DOHH2 (cell line): ENCODE data around the gene HNRNPD.

Experiments
- H3F3A ChIP-seq: fragments of 200-600 bp; sonication (generic), shearing (Covaris generic); 2 replicates; pipeline ENCODE4 v1.6.0; 2016; ENCODE audit warnings: antibody characterized with exemption, mild to moderate bottlenecking; ENCODE audit not compliant: control insufficient read depth, insufficient read depth
- H3K27ac ChIP-seq: fragments of 200-600 bp; sonication (generic); 2 replicates; pipeline ENCODE4 v1.5.1; 2014; ENCODE audit warnings: low read depth, mild to moderate bottlenecking, low read length, moderate library complexity
- H3K27me3 ChIP-seq: fragments of 200-600 bp; sonication (generic); 2 replicates; pipeline ENCODE4 v1.6.1; 2014; ENCODE audit warnings: mild to moderate bottlenecking, low read length, mixed read lengths; ENCODE audit not compliant: control insufficient read depth
- H3K36me3 ChIP-seq: fragments of 200-600 bp; sonication (generic); 2 replicates; pipeline ENCODE4 v1.6.1; 2014; ENCODE audit warnings: mild to moderate bottlenecking, low read length, moderate library complexity, mixed read lengths; ENCODE audit not compliant: control insufficient read depth
- H3K4me1 ChIP-seq: fragments of 200-600 bp; sonication (generic); 2 replicates; pipeline ENCODE4 v1.6.1; 2014; ENCODE audit warnings: mild to moderate bottlenecking, low read length, mixed read lengths; ENCODE audit not compliant: control insufficient read depth
- H3K4me2 ChIP-seq: fragments of 200-600 bp; sonication (generic); 2 replicates; pipeline ENCODE4 v1.6.0; 2014; ENCODE audit warnings: mild to moderate bottlenecking, low read length, moderate library complexity
- H3K4me3 ChIP-seq: fragments of 200-600 bp; sonication (generic); 2 replicates; pipeline ENCODE4 v1.5.1; 2014; ENCODE audit warnings: mild to moderate bottlenecking, low read length, mixed read lengths
- H3K79me2 ChIP-seq: fragments of 200-600 bp; sonication (generic); 2 replicates; pipeline ENCODE4 v1.6.1; 2014; ENCODE audit warnings: mild to moderate bottlenecking, low read length, mixed read lengths; ENCODE audit not compliant: control insufficient read depth
- H3K9me2 ChIP-seq: fragments of 200-600 bp; sonication (generic); replicated peaks from 2 replicates; pipeline ENCODE4 v1.6.1; 2014; ENCODE audit warnings: mild to moderate bottlenecking, low read length, mixed read lengths; ENCODE audit not compliant: control insufficient read depth
- H3K9me3 ChIP-seq: fragments of 200-600 bp; sonication (generic); 2 replicates; pipeline ENCODE4 v1.6.1; 2014; ENCODE audit warnings: antibody characterized with exemption, low read length, mixed read lengths; ENCODE audit not compliant: control insufficient read depth, insufficient read depth
- H4K20me1 ChIP-seq: fragments of 200-600 bp; sonication (generic); 2 replicates; pipeline ENCODE4 v1.6.0; 2014; ENCODE audit warnings: low read depth, mild to moderate bottlenecking, antibody characterized with exemption, low read length, moderate library complexity; ENCODE audit not compliant: control insufficient read depth, insufficient read depth
- CTCF ChIP-seq: fragments of 200-600 bp; sonication (generic); IDR thresholded peaks from one replicate; pipeline ENCODE4 v1.5.1; 2014; ENCODE audit warnings: antibody characterized with exemption, mild to moderate bottlenecking, low read depth, low read length; ENCODE audit not compliant: poor library complexity, severe bottlenecking
- EZH2phosphoT487 ChIP-seq: fragments of 200-600 bp; sonication (generic); IDR thresholded peaks from 2 replicates; pipeline ENCODE4 v1.6.1; 2017; ENCODE audit warnings: borderline replicate concordance, mild to moderate bottlenecking, antibody characterized with exemption, low read length, moderate library complexity, mixed read lengths

Gene HNRNPD

GRCh38 chr4:82382751-82383150, 9.0 kb upstream of the HNRNPD start:
- H3K79me2 ChIP-seq: no peaks in the 10 kb centered on the region
- H3F3A ChIP-seq: no peaks in the 10 kb centered on the region
- no peak overlapping the region for H3K27ac ChIP-seq
- TF ChIP-seq EZH2phosphoT487 (no peak), CTCF (no peak)
- H3K4me1 ChIP-seq: no peaks in the 10 kb centered on the region
- no peaks in the 10 kb centered on the region for H3K36me3 ChIP-seq
- no peak overlapping the region for H3K4me2 ChIP-seq
- peaks cover 16% of the 10 kb centered on the region; the same call in 1 of the 2 replicates for H3K9me3 ChIP-seq
- no peaks in the 10 kb centered on the region for H3K9me2 ChIP-seq
- peaks cover 4% of the 10 kb centered on the region; the same call in 1 of the 2 replicates for H3K27me3 ChIP-seq
- no peaks in the 10 kb centered on the region for H4K20me1 ChIP-seq
- H3K4me3 ChIP-seq: no peak overlapping the region

- Histone ChIP-seq H3K4me2 (no peak overlapping the region), H4K20me1 (no peaks in the 10 kb centered on the region), H3K36me3 (no peaks in the 10 kb centered on the region), H3K79me2 (no peaks in the 10 kb centered on the region), H3K4me1 (no peaks in the 10 kb centered on the region), H3K27ac (no peak overlapping the region), H3K27me3 (peaks cover 4% of the 10 kb centered on the region; the same call in 1 of the 2 replicates), H3K9me3 (peaks cover 16% of the 10 kb centered on the region; the same call in 1 of the 2 replicates), H3K4me3 (no peak overlapping the region), H3F3A (no peaks in the 10 kb centered on the region), H3K9me2 (no peaks in the 10 kb centered on the region)
- no peak for TF ChIP-seq CTCF
- no peak for TF ChIP-seq EZH2phosphoT487
These were observed 8.0 kb upstream of the HNRNPD start for GRCh38 chr4:82381661-82382296.

GRCh38 chr4:82381235-82381634, 7.4 kb upstream of the HNRNPD start:
- 0 out of 2 replicates have a peak, but pooled peaks cover 2% of the 10 kb centered on the region for H3K36me3 ChIP-seq
- no peak overlapping the region for H3K4me2 ChIP-seq
- H3K79me2 ChIP-seq: peaks cover 4% of the 10 kb centered on the region
- H3K27ac ChIP-seq: no peak overlapping the region
- H3F3A ChIP-seq: no peaks in the 10 kb centered on the region
- peaks cover 1% of the 10 kb centered on the region; the same call in 1 of the 2 replicates for H3K4me1 ChIP-seq
- H3K4me3 ChIP-seq: no peak overlapping the region
- H3K27me3 ChIP-seq: peaks cover 4% of the 10 kb centered on the region; the same call in 1 of the 2 replicates
- no peak for TF ChIP-seq EZH2phosphoT487
- no peak for TF ChIP-seq CTCF
- no peaks in the 10 kb centered on the region for H3K9me2 ChIP-seq
- peaks cover 16% of the 10 kb centered on the region; the same call in 1 of the 2 replicates for H3K9me3 ChIP-seq
- no peaks in the 10 kb centered on the region for H4K20me1 ChIP-seq
